ENCODE data around the gene GALNS.

- TF ChIP-seq FOXP2 (optimal IDR thresholded peaks at IDR 0.05; ENCODE audit: control extremely low read depth, extremely low read length, insufficient read depth) (no peak), POLR2AphosphoS5 (IDR thresholded peaks at IDR 0.05; ENCODE audit: borderline replicate concordance, low read depth, low read length) (no peak)
Measured at GRCh38 chr16:88880226-88881006, 23.7 kb upstream of the GALNS start.

All from SK-N-MC (cell line).